Measurements from ENCODE around the gene ZNF627. TPM values are rescaled to one million over a fixed set of nuclear protein-coding genes. Genes with fewer than 3 reads are reported as not detected.
"Not testable (repeated sequence)": the region's sequence is repeated elsewhere in the genome, so short reads cannot be mapped to it uniquely, and the experiment has no call there.

ZNF627 gene
- total and polyA plus RNA-seq, 2 of the 8 experiments (the other 6 are each of a cell fraction or from before 2014, with no cell fraction given): 7.2 to 13.7 TPM

- H3K23me2 ChIP-seq (ENCODE audit: low read depth, low read length); H3K36me3 ChIP-seq (ENCODE audit: control insufficient read depth in 2 of 4, insufficient read depth in 4 of 4, low read length in 3 of 4); FAIRE-seq; H3K18ac ChIP-seq (ENCODE audit: extremely low read depth, low read length); H4K8ac ChIP-seq (ENCODE audit: extremely low read depth, insufficient read depth, low read length); H2BK5ac ChIP-seq (ENCODE audit: low read depth, low read length); DNase-seq (ENCODE audit: low read depth in 1 of 2, low spot score in 2 of 2); H3K4ac ChIP-seq (replicated peaks; ENCODE audit: insufficient read length, low read depth, low read length); H3K4me3 ChIP-seq (ENCODE audit: extremely low read depth in 1 of 4, insufficient read depth in 2 of 4, low read depth in 3 of 4, low read length in 4 of 4); H2BK20ac ChIP-seq (ENCODE audit: low read length); H2BK15ac ChIP-seq (ENCODE audit: low read length); H3K79me2 ChIP-seq (ENCODE audit: control insufficient read depth in 1 of 2, insufficient read depth in 2 of 2, low read length in 2 of 2); H2BK120ac ChIP-seq (replicated peaks; ENCODE audit: low read depth, low read length); H3K14ac ChIP-seq (ENCODE audit: insufficient read length); H2AK5ac ChIP-seq (ENCODE audit: low read depth, low read length); H2BK12ac ChIP-seq (ENCODE audit: low read depth, low read length); H3K23ac ChIP-seq (ENCODE audit: insufficient read length); H3K27ac ChIP-seq (ENCODE audit: low read depth, low read length); H3K4me1 ChIP-seq (replicated peaks in 1 of 4; ENCODE audit: control insufficient read depth in 3 of 4, insufficient read depth in 4 of 4, low read length in 3 of 4); H4K91ac ChIP-seq (replicated peaks; ENCODE audit: insufficient read length, low read length); H3K4me2 ChIP-seq (ENCODE audit: insufficient read depth in 1 of 2, low read depth in 2 of 2, low read length in 2 of 2); H3K79me1 ChIP-seq (ENCODE audit: low read depth, low read length); H2AFZ ChIP-seq (ENCODE audit: low read length); H3K9me3 ChIP-seq (ENCODE audit: insufficient read depth in 2 of 2, low read depth in 1 of 2, low read length in 1 of 2); H4K20me1 ChIP-seq (replicated peaks in 1 of 2; ENCODE audit: control insufficient read depth in 1 of 2, insufficient read depth in 2 of 2, low read length in 2 of 2); H3K27me3 ChIP-seq (replicated peaks in 1 of 4; ENCODE audit: control insufficient read depth in 3 of 4, extremely low read depth in 1 of 4, insufficient read depth in 3 of 4, low read length in 3 of 4); H3K56ac ChIP-seq (replicated peaks; ENCODE audit: insufficient read length, low read depth, low read length); H4K5ac ChIP-seq (ENCODE audit: insufficient read length, low read depth, low read length); H3K9ac ChIP-seq (replicated peaks in 1 of 4; ENCODE audit: extremely low read depth in 1 of 4, low read depth in 3 of 4, low read length in 3 of 4): not testable (repeated sequence)
- ChIA-PET POLR2A (ENCODE audit: partially characterized antibody) (interaction anchor here (0.7 to 1.4 kb wide), 2 partner anchors 11 to 33 kb away, joined by 3 to 4 read pairs; partner anchors contain the start of gene ZNF627), CTCF (ENCODE audit: partially characterized antibody) (interaction anchor here (0.6 to 2.9 kb wide), 9 partner anchors 9 to 112 kb away, joined by 3 to 16 read pairs (median 3); no protein-coding TSS in a partner anchor)
- 93% methylated on average over 6 of the region's 6 CpGs; no CpG with 5 or more reads in 1 of the 2 experiments for WGBS, 2 experiments (ENCODE audit: extremely low coverage in 1 of 2, insufficient coverage in 1 of 2, insufficient read length in 1 of 2, insufficient replicate concordance in 2 of 2, low coverage in 1 of 2, low lambda C conversion rate in 2 of 2, missing lambda C conversion rate in 1 of 2)
Observed at GRCh38 chr19:11564082-11564807, 33.0 kb upstream of the ZNF627 start.

DNA sequence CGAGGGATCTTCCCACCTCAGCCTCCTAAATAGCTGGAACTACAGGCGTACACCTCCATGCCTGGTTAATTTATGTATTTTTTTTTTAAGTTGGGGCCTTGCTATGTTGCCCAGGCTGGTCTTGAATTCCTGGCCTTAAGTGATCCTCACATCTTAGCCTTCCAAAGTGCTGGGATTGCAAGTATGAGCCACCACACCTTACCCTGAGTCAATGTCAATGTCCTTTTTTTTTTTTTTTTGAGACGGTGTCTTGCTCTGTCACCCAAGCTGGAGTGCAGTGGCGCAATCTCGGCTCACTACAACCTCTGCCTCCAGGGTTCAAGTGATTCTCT is 31.7 kb upstream of the ZNF627 start:
- H3K4me3 ChIP-seq (ENCODE audit: extremely low read depth in 1 of 4, insufficient read depth in 2 of 4, low read depth in 3 of 4, low read length in 4 of 4); CTCF ChIA-PET (ENCODE audit: partially characterized antibody); H3K14ac ChIP-seq (ENCODE audit: insufficient read length); H3K23me2 ChIP-seq (ENCODE audit: low read depth, low read length); H4K5ac ChIP-seq (ENCODE audit: insufficient read length, low read depth, low read length); H4K91ac ChIP-seq (replicated peaks; ENCODE audit: insufficient read length, low read length); H2BK5ac ChIP-seq (ENCODE audit: low read depth, low read length); H2BK120ac ChIP-seq (replicated peaks; ENCODE audit: low read depth, low read length); H3K9ac ChIP-seq (replicated peaks in 1 of 4; ENCODE audit: extremely low read depth in 1 of 4, low read depth in 3 of 4, low read length in 3 of 4); H2BK15ac ChIP-seq (ENCODE audit: low read length); H4K20me1 ChIP-seq (replicated peaks in 1 of 2; ENCODE audit: control insufficient read depth in 1 of 2, insufficient read depth in 2 of 2, low read length in 2 of 2); H2AFZ ChIP-seq (ENCODE audit: low read length); H3K27ac ChIP-seq (ENCODE audit: low read depth, low read length); DNase-seq (ENCODE audit: low read depth in 1 of 2, low spot score in 2 of 2); H3K79me2 ChIP-seq (ENCODE audit: control insufficient read depth in 1 of 2, insufficient read depth in 2 of 2, low read length in 2 of 2); H2BK20ac ChIP-seq (ENCODE audit: low read length); H3K27me3 ChIP-seq (replicated peaks in 1 of 4; ENCODE audit: control insufficient read depth in 3 of 4, extremely low read depth in 1 of 4, insufficient read depth in 3 of 4, low read length in 3 of 4); H3K4me1 ChIP-seq (replicated peaks in 1 of 4; ENCODE audit: control insufficient read depth in 3 of 4, insufficient read depth in 4 of 4, low read length in 3 of 4); H3K36me3 ChIP-seq (ENCODE audit: control insufficient read depth in 2 of 4, insufficient read depth in 4 of 4, low read length in 3 of 4); H3K56ac ChIP-seq (replicated peaks; ENCODE audit: insufficient read length, low read depth, low read length); H3K9me3 ChIP-seq (ENCODE audit: insufficient read depth in 2 of 2, low read depth in 1 of 2, low read length in 1 of 2); H3K18ac ChIP-seq (ENCODE audit: extremely low read depth, low read length); FAIRE-seq; H3K79me1 ChIP-seq (ENCODE audit: low read depth, low read length); H4K8ac ChIP-seq (ENCODE audit: extremely low read depth, insufficient read depth, low read length); H2AK5ac ChIP-seq (ENCODE audit: low read depth, low read length); H2BK12ac ChIP-seq (ENCODE audit: low read depth, low read length); H3K4me2 ChIP-seq (ENCODE audit: insufficient read depth in 1 of 2, low read depth in 2 of 2, low read length in 2 of 2); H3K4ac ChIP-seq (replicated peaks; ENCODE audit: insufficient read length, low read depth, low read length); POLR2A ChIA-PET (ENCODE audit: partially characterized antibody); H3K23ac ChIP-seq (ENCODE audit: insufficient read length): not testable (repeated sequence)
- 92% methylated on average over 3 of the region's 5 CpGs; no CpG with 5 or more reads in 1 of the 2 experiments for WGBS, 2 experiments (ENCODE audit: extremely low coverage in 1 of 2, insufficient coverage in 1 of 2, insufficient read length in 1 of 2, insufficient replicate concordance in 2 of 2, low coverage in 1 of 2, low lambda C conversion rate in 2 of 2, missing lambda C conversion rate in 1 of 2)
